ENCODE data around the gene NCKAP5.
"Not testable (repeated sequence)": the region's sequence is repeated elsewhere in the genome, so short reads cannot be mapped to it uniquely, and the experiment has no call there.

The NCKAP5 gene

DNA sequence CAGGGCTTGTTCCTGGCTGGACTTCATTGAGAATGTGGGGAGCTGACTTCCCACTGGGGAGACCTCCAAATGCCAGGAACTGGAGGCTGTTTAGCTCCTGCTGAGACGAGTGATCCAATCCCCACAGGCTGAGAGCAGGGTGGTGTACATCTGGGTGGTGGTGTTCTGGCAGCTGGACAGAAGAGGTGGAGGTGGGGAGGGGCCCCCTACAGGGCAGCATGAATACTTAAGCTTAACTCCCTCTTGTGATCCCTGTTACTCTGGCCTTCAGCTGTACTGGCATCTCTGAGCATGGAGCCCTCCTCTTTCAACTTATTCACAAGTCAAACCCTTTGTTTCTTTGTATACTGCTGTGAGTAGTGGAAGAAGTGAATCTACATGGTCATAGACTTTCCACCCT is 730.5 kb downstream of the NCKAP5 start:
- DNase-seq (ENCODE audit: low read depth in 4 of 4, low spot score in 1 of 4): no peak

GRCh38 chr2:132830321-132830827 is 737.9 kb downstream of the NCKAP5 start:
- no peak for DNase-seq (ENCODE audit: low read depth in 4 of 4, low spot score in 1 of 4)

- DNase-seq (ENCODE audit: low read depth in 4 of 4, low spot score in 1 of 4): no peak
Observed at GRCh38 chr2:132825601-132826000, 742.7 kb downstream of the NCKAP5 start.

DNA sequence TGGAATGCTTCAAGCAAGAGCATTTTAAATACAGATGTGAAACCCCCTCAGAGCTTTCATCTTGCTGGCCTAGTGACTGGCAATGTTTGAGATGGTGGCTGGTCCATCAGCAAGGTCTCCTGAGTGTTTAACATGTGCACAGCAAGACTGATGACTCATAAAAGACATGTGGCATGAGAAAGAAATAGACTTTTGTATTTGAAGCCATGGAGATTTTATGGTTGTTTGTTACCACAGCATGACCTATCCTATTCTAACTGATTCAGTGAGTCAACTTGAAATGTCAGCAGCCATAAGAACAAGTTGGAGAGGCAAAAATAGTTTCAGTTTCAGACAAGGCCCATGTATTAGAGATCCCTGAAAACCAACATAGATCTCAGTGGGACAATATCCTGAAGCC is 743.5 kb downstream of the NCKAP5 start:
- no peak for DNase-seq (ENCODE audit: low read depth in 4 of 4, low spot score in 1 of 4)

DNA sequence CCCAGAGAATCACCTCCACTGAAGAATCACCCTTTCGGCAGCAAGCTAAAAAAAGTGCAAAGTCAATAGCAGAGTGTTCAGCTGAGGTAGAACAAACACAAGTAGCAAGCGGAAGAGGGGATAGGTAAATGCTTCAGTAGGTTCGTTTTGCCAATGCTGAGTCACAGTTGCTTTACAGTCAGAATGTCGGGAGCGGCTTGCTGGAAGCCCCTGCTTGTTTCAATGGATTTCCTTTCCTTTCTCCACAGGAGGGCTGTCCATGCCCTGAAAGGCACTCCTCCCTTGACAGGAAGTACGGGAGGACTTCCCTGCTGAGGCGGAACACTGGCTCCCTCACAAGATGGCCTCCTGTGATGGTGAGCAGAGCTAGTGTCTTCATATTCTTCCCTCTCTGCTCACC is 752.0 kb downstream of the NCKAP5 start:
- DNase-seq (ENCODE audit: low read depth in 4 of 4, low spot score in 1 of 4): no peak

GRCh38 chr2:132815516-132815915 is 752.7 kb downstream of the NCKAP5 start:
- DNase-seq (ENCODE audit: low read depth in 4 of 4, low spot score in 1 of 4): no peak

GRCh38 chr2:132814651-132815050 is 753.6 kb downstream of the NCKAP5 start:
- DNase-seq (ENCODE audit: low read depth in 4 of 4, low spot score in 1 of 4): no peak

DNA sequence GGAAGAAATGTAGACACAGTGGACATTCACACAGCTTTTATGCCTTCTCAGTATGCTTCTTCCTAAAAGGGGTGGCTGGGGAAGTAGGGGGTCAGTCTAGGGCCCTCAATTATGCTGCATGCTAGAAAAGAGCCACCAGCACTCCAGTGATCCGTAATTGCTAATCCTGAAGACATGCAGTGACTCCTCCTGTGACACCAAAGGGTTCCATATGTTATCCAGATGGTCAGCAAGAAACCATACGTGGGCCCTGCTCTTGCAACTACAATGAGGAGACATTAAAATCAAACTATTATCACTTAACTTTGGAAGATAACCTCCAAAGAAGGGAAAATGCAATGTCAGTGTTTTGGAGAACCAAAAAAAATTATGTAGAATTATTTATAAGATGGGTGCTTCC is 754.8 kb downstream of the NCKAP5 start:
- DNase-seq (ENCODE audit: low read depth in 4 of 4, low spot score in 1 of 4): no peak

- no peak for DNase-seq (ENCODE audit: low read depth in 4 of 4, low spot score in 1 of 4)
Observed at GRCh38 chr2:132811148-132811915, 756.9 kb downstream of the NCKAP5 start.

DNA sequence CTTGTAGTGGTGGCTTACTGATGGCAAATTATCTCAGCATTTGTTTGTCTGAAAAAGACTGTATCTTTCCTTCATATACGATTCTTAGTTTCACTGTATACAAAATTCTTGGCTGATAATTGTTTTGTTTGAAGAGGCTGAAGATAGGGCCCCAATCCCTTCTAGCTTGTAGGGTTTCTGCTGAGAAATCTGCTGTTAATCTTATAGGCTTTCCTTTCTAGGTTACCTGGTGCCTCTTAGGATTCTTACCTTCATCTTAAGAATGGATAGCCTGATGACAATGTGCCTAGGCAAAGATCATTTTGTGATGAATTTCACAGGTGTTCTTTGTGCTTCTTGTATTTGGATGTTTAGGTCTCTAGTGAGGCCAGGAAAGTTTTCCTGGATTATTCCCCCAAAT is 758.3 kb downstream of the NCKAP5 start:
- not testable (repeated sequence) for DNase-seq (ENCODE audit: low read depth in 4 of 4, low spot score in 1 of 4)

- DNase-seq (ENCODE audit: low read depth in 4 of 4, low spot score in 1 of 4): no peak
Observed at GRCh38 chr2:132804051-132804450, 764.2 kb downstream of the NCKAP5 start.

DNA sequence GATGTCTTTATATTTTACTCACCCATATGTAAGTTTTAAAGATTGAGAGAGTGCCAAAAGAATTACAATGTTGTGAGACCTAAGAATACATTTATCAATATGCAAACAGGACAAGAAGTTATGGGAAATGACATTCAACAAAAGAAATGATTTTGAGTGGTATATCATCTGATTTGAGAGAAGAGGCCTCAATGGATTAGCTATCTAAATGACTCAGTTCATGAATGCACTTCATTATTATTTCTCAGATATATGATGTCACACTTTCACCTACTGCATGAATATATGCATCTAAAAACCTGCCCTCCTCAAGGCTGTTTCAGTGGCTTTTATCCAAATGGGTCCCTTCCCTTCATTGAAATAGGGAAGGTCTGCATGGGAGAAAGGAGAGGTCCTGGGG is 769.9 kb downstream of the NCKAP5 start:
- DNase-seq (ENCODE audit: low read depth in 4 of 4, low spot score in 1 of 4): no peak

GRCh38 chr2:132797556-132797955 is 770.7 kb downstream of the NCKAP5 start:
- no peak for DNase-seq (ENCODE audit: low read depth in 4 of 4, low spot score in 1 of 4)

DNA sequence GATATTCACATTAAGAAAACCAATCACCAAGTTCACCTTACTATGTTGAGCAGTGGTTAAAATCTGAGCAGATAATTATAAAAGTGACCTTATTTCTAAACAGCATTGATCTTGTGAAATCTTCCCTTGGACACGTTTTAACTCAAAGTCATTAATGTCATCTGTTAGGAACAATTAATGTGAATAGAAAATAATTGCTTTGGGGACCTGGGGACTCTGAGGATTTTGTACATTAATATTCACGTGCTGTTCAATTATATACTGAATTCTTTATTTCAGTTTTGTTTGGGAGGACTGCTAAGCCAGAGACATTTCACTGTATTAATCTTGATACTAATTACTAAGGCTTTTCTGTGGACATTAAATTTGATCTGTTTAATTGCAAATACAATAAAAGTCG is 771.2 kb downstream of the NCKAP5 start:
- DNase-seq (ENCODE audit: low read depth in 4 of 4, low spot score in 1 of 4): no peak

DNA sequence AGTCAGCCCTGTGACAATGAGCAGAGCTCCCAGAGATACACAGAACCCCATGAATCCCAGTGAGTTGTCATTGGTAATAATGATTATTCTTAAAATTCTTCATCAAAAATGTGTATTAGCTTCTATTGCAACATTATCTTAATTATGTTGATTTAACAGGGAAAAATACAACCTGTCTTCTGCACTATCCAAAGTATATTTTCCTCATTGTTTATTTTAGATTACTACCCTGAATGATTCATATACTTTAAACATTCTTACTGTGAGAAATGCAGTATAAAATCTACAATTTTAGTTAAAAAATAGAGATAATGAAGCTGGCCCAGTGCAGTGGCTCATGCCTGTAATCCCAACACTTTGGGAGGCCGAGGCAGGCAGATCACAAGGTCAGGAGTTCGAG is 773.0 kb downstream of the NCKAP5 start:
- no peak for DNase-seq (ENCODE audit: low read depth in 4 of 4, low spot score in 1 of 4)

- no peak for DNase-seq (ENCODE audit: low read depth in 4 of 4, low spot score in 1 of 4)
Observed at GRCh38 chr2:132793532-132793931, 774.7 kb downstream of the NCKAP5 start.

DNA sequence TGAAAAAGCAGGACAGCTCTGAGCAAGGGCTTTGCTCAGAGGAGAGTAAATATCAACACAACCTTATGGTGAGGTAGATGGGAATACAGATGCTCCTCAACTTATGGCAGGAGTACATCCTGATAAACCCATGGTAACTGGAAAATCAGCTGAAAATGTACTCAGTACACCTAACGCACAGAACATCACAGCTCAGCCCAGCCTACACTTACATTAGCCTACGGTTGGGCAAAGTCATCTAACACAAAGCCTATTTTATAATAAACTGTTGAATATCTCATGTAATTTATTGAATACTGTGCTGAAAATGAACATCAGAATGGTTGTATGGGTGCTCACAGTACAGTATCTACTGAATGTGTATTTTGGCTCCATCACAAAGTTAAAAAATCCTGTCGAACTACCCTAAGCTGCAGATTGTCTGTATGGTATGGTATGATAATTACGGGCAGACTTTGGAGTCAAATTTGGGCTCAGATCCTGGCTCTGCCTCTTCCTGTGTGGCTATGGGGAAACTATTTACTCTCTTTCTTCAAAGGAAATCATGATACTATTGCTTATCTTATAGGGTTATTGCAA is 778.0 kb downstream of the NCKAP5 start:
- DNase-seq (ENCODE audit: low read depth in 4 of 4, low spot score in 1 of 4): no peak

DNA sequence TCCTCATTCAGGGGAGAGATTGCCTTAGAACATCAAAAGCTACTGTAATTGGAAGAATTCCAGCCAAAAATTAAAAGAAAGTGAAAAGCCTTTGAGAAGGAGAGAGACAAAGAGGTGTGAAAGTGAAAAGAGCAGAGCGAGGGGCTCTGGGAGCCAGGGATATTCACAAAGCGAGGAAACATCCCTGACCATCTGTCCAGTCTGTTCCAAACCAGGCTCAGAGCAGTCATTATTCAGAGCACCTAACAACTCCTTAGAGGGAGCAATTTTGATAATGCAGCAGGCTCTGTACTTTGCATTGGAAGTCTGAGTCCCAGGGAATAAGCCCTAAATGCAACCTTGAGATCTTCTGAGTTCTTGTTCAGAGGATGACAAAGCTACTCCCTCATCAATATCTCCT is 779.2 kb downstream of the NCKAP5 start:
- no peak for DNase-seq (ENCODE audit: low read depth in 4 of 4, low spot score in 1 of 4)

DNA sequence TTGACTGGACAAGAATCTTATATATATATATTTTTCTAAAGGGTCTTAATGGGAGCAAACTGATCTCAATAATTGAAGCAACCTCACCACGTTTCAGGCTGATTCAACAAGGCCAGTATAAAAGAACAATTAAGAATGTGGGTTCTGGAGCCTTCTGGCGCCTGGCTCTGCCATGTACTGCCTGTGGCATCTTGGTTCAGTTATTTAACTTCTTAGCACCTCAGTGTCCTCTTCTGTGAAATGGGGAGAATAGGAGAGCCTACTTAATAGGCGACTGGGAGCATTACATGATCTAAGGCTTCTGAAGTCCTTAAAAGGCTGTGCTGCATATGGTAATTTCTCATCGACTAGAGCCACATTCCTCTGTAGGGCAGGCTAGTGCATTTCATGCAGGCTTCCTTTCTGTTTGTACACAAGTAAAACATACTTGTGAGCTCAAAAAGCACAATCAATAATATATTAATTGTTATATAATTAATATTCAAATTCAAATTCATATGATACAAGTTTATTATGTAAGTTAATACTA is 779.9 kb downstream of the NCKAP5 start:
- no peak for DNase-seq (ENCODE audit: low read depth in 4 of 4, low spot score in 1 of 4)

GRCh38 chr2:132783883-132784282 is 784.4 kb downstream of the NCKAP5 start:
- DNase-seq (ENCODE audit: low read depth in 4 of 4, low spot score in 1 of 4): no peak

GRCh38 chr2:132782176-132782783 is 786.0 kb downstream of the NCKAP5 start:
- no peak for DNase-seq (ENCODE audit: low read depth in 4 of 4, low spot score in 1 of 4)

DNA sequence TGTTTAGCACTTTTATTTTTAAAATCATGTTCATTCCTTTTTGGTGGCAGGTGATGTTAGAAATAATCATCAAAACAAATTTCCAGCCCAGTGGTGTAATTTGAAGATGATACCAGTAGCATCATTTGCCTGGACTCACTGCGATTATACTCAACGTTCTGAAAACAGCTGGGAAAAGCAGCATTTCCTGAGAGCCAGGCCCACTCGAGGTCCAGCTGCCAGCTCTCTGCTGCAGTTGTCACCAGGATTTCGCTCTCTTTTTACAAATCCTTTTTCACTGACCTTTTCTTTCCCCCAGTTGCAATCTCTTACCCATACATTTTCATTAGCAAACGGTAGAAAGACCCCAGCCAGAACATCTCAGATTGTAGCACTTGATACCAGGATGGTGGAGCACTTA is 787.6 kb downstream of the NCKAP5 start:
- DNase-seq (ENCODE audit: low read depth in 4 of 4, low spot score in 1 of 4): no peak
